ENCODE results near the gene CEACAM1. TPM values are rescaled to one million over a fixed set of nuclear protein-coding genes. Genes with fewer than 3 reads are reported as not detected.

CEACAM1 gene
- total RNA-seq, 4 donors from 2014 or later: 2.4 to 36.9 (median 23.0) TPM

DNA sequence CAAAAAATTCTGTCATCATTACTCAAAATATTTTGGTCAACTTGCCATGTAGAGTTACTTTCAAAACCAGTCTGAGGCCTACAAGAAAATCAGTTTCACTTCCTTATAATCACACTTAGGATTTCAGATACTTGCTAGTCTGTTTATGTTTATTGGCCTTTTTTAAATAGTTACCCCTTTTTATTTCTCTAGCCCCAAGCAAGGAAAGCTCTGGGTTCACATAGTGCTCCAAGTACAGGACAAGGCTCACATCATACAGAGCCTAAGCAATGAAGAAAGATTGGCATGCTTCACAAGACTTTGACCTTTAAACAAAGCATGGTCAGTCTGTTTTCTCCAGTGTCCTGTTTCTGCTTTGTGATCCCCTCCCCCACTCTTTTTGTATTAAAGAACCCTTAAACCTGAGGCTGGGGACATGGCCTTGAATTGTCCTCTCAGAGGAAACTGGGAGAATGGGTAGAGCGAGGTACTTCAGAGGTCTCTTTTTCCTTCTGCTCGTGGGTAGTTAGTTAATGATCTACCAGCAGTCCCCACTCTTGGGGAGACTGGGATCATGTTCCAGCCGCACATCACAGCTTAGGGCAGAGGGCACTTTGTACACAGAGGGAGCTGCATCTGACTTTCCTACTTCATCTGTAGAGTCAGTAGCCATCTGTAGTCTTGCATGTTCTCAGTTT, 30.7 kb downstream of the CEACAM1 start:
- ATAC-seq (ENCODE audit: low FRiP score) (no peak), DNase-seq (ENCODE audit: low spot score) (no peak)
- TF ChIP-seq, protein P1, sequence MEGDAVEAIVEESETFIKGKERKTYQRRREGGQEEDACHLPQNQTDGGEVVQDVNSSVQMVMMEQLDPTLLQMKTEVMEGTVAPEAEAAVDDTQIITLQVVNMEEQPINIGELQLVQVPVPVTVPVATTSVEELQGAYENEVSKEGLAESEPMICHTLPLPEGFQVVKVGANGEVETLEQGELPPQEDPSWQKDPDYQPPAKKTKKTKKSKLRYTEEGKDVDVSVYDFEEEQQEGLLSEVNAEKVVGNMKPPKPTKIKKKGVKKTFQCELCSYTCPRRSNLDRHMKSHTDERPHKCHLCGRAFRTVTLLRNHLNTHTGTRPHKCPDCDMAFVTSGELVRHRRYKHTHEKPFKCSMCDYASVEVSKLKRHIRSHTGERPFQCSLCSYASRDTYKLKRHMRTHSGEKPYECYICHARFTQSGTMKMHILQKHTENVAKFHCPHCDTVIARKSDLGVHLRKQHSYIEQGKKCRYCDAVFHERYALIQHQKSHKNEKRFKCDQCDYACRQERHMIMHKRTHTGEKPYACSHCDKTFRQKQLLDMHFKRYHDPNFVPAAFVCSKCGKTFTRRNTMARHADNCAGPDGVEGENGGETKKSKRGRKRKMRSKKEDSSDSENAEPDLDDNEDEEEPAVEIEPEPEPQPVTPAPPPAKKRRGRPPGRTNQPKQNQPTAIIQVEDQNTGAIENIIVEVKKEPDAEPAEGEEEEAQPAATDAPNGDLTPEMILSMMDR (IDR thresholded peaks at IDR 0.05): no peak

DNA sequence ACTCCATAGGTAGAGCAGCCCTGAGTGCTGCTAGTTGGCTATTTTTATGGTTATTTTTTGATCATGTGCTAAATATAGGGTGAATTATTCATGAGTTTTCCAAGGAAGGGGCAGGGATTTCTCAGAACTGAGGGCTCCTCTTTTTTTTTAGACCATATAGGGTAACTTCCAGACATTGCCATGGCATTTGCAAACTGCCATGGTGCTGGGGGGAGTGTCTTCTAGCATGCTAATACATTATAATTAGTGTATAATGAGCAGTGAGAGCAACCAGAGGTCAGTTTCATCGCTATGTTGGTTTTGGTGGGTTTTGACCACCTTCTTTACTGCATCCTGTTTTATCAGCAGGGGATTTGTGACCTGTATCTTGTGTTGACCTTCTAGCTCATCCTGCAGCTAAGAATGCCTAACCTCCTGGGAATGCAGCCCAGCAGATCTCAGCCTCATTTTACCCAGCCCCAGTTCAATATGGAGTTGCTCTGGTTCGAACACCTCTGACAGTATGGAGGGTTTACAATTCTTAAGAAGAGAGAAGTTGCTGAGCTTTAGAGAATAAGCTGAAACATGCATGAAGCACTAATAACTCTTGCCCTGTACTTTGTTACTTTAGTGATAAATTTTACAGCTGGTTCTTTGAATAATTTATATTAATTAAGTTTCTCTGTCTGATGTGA, 31.7 kb downstream of the CEACAM1 start:
- DNase-seq (ENCODE audit: low spot score) (no peak), ATAC-seq (ENCODE audit: low FRiP score) (no peak)
- TF ChIP-seq, protein P1 (IDR thresholded peaks at IDR 0.05): no peak

DNA sequence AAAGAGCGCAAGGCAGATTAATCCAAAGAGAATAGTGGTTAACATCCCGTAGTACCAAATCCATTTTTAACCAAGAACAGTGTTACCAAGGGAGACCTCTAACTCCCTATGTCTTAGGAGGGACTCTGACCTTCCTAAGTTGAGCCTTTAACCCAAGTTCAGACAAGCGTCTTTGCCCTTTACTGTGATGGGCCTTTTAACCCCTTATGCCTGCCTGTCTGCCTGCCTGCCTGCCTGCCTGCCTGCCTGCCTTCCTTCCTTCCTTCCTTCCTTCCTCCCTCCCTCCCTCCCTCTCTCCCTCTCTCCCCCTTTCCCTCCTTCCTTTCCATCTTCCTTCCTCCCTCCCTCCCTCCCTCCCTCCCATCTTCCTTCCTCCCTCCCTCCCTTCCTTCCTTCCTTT, 32.6 kb downstream of the CEACAM1 start:
- no peak for ATAC-seq (ENCODE audit: low FRiP score)
- TF ChIP-seq, protein P1 (IDR thresholded peaks at IDR 0.05): no peak

DNA sequence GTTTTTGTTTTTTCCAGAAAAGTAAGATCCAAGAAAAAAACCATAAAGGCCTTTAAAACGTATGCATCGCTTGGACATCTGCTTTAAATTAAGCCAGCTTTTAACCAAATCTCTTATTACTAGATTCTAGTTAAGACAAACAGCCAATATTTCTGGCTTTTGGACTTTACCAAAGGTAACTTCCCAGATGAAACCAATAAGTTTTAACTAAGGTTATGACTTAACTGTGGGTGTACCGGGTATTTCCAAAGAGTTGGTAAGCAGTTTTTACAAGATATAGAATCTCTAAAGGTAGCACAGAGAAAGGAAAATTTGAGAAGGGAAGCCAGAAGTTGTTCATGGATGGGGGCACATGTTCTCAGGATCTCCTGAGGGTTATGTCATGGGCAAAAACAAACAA, 34.0 kb downstream of the CEACAM1 start:
- ATAC-seq (ENCODE audit: low FRiP score) (no peak), DNase-seq (ENCODE audit: low spot score) (no peak)
- TF ChIP-seq, protein P1 (IDR thresholded peaks at IDR 0.05): no peak

More for the DNA sequence above, 32.6 kb downstream of the CEACAM1 start:
- no peak for DNase-seq (ENCODE audit: low spot score)

DNA sequence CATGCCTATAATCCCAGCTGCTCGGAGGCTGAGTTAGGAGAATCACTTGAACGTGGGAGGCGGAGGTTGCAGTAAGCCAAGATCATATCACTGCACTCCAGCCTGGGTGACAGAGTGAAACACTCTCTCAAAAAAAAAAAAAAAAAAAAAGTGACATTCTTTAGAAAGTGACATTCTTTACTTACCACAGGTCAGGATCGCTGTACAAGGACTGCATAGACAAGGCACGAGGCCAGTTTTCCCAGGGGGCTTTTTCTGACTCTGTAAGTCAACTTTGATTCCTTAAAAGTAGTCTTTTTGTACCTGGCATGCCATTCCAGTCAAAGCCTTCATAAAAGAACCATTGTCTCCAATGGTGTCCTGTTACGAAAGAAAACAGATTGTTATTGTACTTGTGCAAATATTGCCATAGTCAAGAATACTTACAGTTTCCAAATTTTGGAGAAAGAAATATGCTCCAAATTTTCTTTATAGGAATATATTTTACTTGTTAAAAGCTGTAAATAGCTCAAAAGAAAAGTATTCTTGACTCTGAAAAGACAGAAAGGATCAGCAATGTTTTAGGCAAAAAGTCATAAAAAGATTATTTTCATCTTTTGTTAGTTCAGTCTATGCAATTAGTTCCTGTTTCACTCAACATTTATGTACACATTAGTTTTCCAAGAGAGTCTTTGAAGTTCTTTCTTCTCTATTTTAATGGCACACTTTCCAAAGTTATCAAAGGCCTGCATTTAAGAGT, 39.3 kb downstream of the CEACAM1 start:
- no peak for ATAC-seq (ENCODE audit: low FRiP score)
- no peak for DNase-seq (ENCODE audit: low spot score)
- TF ChIP-seq, protein P1 (IDR thresholded peaks at IDR 0.05): no peak

DNA sequence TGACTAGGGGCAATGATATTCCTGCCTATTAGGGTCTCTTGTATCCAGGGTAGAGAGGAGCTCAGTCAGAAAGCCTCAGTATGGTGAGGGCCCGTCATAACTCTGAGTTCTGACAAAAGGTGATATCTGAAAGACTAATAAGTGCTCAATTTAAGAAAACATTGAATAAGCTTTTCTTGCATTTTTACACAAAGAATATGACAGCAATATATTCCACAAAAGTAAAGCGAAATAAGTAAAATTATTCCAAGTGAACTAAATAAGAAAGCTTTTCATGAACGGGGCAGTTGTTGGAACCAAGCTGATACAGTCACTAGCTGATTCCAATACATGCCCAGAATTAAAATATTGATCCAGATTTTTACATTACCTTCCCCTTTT, 40.5 kb downstream of the CEACAM1 start:
- TF ChIP-seq, protein P1 (IDR thresholded peaks at IDR 0.05): no peak
- ATAC-seq (ENCODE audit: low FRiP score) (no peak), DNase-seq (ENCODE audit: low spot score) (no peak)

Data from omental fat pad (tissue), 4 donors.